Left colon (tissue), 2 donors: ENCODE results near the gene EGLN3. TPM values are rescaled to one million over a fixed set of nuclear protein-coding genes. Genes with fewer than 3 reads are reported as not detected.

Experiments used
- ATAC-seq: fragments of 200-7000 bp; cut with Tn5 transposase; one replicate; pipeline ENCODE4 v1.9.1; 2020; ENCODE audit warnings: mild to moderate bottlenecking, moderate library complexity
- DNase-seq, 2 donors: peaks; one replicate each; pipeline ENCODE4 v3.0.0-alpha.2; 2020
- intact Hi-C, 2 donors: fragments of 100-400 bp; cut with DNase I in 1 of 2; cut with micrococcal nuclease in 1 of 2; formaldehyde crosslinking; loops; one replicate each; pipeline versions ENCODE4 v1.11.2 to v1.14.0; 2022; cut with DNase I, micrococcal nuclease
- total RNA-seq, 2 donors: library from RNA; stranded (reverse); fragmentation: NEBNext Ultra II Directional; extraction: Animal tissue kit (Norgen Biotek cat#: 25700); gene quantifications; one replicate each; pipeline ENCODE4 v1.2.1, GENCODE V29; 2021
- donor health status: DM: no; HTN: no; CAD: no.
- donor health status: DM: yes; HTN: yes; CAD: no.

Gene EGLN3
- total RNA-seq, 2 donors from 2014 or later = 29.5 to 161 TPM

GRCh38 chr14:33924566-33925100 is 26.2 kb downstream of the EGLN3 start:
- intact Hi-C loops = no loop called here
- DNase-seq (no peak), ATAC-seq (no peak)

GRCh38 chr14:33922125-33922524 is 28.7 kb downstream of the EGLN3 start:
- ATAC-seq (no peak), DNase-seq (no peak)
- intact Hi-C loops = no loop called here

GRCh38 chr14:33918256-33918655 is 32.6 kb downstream of the EGLN3 start:
- ATAC-seq = no peak
- intact Hi-C loops = no loop called here

GRCh38 chr14:33917661-33918060 is 33.2 kb downstream of the EGLN3 start:
- intact Hi-C loops = no loop called here
- no peak for DNase-seq
- ATAC-seq = peak; percentile 23

More at GRCh38 chr14:33918256-33918655, 32.6 kb downstream of the EGLN3 start:
- DNase-seq = no peak

- intact Hi-C loops = no loop called here
- DNase-seq = no peak
- ATAC-seq = peak; percentile 54
Observed at GRCh38 chr14:33916663-33917565, 34.0 kb downstream of the EGLN3 start.

GRCh38 chr14:33915682-33916081 is 35.2 kb downstream of the EGLN3 start:
- ATAC-seq (no peak), DNase-seq (no peak)
- intact Hi-C loops = no loop called here

- peak; percentile 69 for ATAC-seq
- intact Hi-C loops = no loop called here
- no peak for DNase-seq
Observed at GRCh38 chr14:33914676-33915516, 36.0 kb downstream of the EGLN3 start.

GRCh38 chr14:33911046-33911445 is 39.8 kb downstream of the EGLN3 start:
- DNase-seq = no peak
- intact Hi-C loops = no loop called here
- no peak for ATAC-seq

- intact Hi-C loops = no loop called here
- DNase-seq (no peak), ATAC-seq (no peak)
Observed at GRCh38 chr14:33910435-33910834, 40.4 kb downstream of the EGLN3 start.

- DNase-seq = no peak
- intact Hi-C loops = no loop called here
- ATAC-seq = peak; percentile 87
Observed at GRCh38 chr14:33909380-33910084, 41.3 kb downstream of the EGLN3 start.

GRCh38 chr14:33908540-33909223 is 42.2 kb downstream of the EGLN3 start:
- ATAC-seq = peak; percentile 85
- intact Hi-C loops = no loop called here

GRCh38 chr14:33906968-33907367 is 43.9 kb downstream of the EGLN3 start:
- ATAC-seq (no peak), DNase-seq (no peak)
- intact Hi-C loops = no loop called here

More at GRCh38 chr14:33908540-33909223, 42.2 kb downstream of the EGLN3 start:
- DNase-seq = peak; percentile 39 to 41

GRCh38 chr14:33904609-33905008 is 46.3 kb downstream of the EGLN3 start:
- intact Hi-C loops = no loop called here
- DNase-seq = no peak
- ATAC-seq = no peak

- intact Hi-C loops = no loop called here
- no peak for ATAC-seq
Observed at GRCh38 chr14:33903369-33903768, 47.5 kb downstream of the EGLN3 start.

GRCh38 chr14:33902363-33902762 is 48.5 kb downstream of the EGLN3 start:
- no peak for DNase-seq
- intact Hi-C loops = no loop called here
- no peak for ATAC-seq

More at GRCh38 chr14:33903369-33903768, 47.5 kb downstream of the EGLN3 start:
- DNase-seq = no peak

- DNase-seq (no peak), ATAC-seq (no peak)
- intact Hi-C loops = no loop called here
Observed at GRCh38 chr14:33901426-33902155, 49.3 kb downstream of the EGLN3 start.

- DNase-seq (no peak), ATAC-seq (peak; percentile 26)
- intact Hi-C loops = no loop called here
Observed at GRCh38 chr14:33900706-33901105, 50.2 kb downstream of the EGLN3 start.
